ENCODE results near the gene KLK3.

KLK3 gene

DNA sequence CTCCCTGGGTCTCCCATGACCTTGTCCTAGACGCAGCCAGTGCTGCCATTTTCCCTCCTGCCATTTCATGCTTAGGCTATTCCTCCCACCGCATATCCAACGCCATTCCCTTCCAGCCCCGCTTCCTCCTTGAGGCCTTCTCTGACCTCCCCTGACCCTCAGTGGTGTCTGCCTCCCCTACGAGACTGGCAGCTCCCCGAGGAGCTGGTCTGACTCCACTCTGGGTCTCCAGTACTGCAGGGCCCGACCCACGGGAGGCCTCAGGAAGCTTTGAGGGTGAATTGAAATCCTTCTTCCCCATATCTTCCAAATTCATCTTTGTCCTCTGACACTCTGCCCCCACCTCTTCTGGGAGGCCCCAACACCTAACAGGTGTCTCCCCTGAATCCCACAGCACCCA lies 22.0 kb upstream of the KLK3 start:
- DNase-seq = no peak

DNA sequence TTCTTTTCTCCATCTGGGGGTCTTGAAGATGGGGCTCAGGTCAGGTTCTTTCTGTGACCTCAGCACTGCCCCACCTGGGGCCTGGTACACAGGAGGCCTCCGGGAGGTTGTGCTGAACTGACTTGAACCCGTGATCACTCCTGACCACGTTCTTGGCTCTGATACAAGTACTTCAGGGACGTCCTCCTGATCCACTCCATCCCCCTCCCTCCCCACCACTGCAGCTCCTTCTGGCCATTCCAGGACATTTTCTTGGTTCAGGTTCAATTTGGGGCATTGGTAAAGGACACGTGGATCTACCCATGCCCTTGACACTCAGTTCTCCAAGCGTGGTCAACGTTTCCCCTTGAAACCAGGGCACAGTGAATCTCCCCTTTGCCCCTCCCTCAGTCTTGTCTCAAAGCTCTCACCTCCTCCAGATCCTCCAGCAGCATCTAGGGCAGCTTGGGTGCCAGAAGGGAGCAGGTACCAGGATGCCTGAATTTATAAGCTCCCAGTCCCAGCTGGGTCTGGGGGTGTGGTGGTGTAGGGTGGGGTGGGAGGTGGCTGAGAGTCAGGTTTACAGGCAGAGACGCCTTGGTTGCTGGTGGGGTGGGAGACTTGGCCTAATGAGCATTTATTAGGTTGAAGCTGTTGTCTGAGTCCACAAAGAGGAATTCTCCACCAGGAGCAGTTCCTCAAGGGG lies 21.5 kb upstream of the KLK3 start, which contains the start of gene KLK15:
Gene KLK15 (minus strand): TSS at position 458 of the 685 bp plus-strand sequence. CDS start 2,082 bp downstream, outside the sequence.
- no peak for DNase-seq

DNA sequence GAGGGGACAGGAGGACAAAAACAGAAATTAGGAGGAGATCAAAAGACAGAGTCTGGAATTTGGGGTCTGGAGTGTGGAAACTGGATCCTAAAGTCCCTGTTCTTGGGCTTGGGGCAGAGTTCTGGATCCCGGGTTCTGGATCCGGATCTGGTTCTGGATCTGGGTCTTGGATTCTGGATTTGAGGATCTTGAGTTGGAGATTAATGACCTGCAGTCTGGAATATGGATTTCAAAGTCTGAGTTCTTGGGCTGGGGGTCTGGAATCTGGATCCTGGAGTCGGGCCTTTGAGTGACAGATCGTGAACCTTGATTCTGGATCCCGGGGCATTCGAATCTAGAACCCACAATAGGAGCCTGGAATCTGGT lies 20.9 kb upstream of the KLK3 start:
- no peak for DNase-seq

DNA sequence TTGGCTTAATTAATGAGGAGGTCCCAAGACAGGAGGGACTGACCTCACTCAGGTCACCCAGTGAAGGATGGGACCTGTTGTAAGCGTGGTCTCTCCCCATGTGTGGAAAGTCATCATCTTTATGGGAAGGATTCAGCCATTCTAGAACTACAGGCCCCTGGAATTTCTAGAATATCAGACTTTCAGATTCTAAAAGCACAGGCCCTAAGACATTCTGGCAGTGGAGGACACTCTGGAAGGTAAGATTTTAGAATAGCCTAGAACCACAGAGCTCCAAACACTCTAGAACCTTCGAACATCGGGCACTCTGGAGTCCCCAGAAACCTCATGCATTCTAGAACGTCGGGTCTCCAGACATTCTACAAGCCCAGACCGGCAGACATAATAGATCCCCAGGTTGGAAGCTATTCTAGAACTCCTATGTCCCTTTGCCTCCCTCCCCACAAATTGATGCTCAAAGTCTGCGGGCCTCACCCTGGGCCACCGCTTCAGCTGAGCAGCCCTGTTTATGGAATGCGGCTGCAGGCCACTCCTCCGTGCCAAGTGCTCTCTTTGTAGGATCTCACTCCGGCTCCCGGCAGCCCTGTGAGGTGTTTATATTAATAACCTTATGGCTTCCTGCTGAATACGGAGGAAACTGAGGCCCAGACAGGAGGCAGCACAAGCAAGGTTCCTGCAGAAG lies 19.5 kb upstream of the KLK3 start:
- DNase-seq = no peak

DNA sequence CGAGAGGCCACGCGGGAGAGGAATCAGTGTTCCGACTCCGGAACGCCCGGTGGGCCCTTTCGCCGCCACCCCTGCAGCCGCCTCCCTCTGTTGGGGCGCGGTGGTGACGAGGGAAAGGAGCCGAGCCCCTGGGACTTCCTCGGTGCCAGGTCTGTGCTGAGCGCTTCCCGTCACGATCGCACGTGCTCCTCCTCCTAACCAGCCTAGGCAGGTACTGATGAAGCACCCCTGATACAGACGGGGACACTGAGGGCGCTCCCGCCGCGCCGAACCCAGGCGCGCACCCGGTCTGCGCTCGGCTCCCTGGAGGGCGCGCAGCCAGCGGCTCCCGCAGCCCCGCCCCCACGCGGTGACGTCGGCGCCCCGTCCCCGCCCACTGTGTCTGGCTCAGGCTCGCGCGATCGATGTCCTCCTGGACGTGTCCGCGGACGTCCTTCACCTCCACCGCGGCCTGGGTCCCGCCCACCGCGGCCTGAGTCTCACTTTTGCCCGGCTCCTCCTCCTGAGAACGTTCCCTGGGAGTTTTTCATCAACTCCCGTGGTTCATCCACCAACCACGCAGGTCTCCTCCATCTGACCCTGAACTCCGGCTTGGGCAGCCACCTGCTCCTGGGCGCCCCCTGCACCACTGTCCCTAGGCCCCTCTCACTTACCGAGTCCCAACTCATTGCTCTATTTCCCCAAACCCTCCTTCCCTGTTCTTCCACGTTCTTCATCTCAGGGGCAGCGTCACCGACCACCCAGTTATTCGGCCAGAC lies 18.8 kb upstream of the KLK3 start:
- DNase-seq = peak; percentile 41

DNA sequence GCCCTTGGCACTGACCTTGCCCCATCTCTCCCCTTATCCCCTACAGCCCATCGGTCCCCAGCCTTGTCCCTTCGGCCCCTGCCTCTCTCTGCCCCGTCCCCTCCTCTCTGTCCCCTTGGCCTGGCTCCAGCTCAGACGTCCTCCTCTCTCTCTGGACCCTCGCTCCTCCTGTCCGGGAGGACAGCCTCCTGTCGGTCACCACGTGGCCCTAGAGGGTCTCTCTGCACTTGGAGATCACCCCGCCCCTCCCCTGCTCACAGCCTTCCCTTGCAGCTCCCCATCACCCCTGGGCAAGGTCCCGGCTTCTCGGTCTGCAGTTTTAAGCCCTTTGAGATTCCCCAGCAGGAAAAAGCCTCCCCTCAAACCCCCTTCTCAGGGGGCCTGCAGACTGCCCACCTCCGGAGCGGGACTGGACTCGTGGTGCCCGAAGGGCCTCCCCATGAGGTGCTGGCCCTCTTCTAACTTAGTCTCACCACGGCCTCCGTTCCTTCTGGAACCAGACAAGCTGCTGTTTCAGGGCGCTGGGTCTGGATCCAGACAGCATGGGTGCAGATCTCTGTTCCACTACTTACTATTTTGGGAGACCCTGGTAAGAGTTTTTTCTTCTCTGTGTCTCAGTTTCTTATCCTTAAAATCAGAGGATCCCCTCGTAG lies 18.0 kb upstream of the KLK3 start:
- DNase-seq = no peak

DNA sequence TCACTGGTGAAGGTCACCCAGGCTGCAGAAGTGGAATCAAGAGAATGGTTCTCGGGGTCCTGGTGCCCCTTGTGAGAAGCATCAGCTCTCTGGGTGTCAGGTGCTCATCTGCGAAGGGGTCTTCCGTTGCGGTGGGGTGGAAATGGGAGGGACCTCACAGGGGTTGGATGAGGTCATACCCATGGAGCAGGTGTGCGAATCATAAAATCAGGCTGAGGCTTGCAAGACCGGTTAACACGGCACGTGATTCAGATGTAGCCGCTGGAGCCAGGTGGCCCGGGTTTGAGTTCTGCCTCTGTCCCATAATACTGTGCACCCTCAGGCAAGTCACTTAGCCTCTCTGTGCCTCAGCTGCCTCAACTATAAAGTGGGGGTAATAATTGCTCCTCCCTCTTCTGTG lies 17.4 kb upstream of the KLK3 start:
- no peak for DNase-seq

DNA sequence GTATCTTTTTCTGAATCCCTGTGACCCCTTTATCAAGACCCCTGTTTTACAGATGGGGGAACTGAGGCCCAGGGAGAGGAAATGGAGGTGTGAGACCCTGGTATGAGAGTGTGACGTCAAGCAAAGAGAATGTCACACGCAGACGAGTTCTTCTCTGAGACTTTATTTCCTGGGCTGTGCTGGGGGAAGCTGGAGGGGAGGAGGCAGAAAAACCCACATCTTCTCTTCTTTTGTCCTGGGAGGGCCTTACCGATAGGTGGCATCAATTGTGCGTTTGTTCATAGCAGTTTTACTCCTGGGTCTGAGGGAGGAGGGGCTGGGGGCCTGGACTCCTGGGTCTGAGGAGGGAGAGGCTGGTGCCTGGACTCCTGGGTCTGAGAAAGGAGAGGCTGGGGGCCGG lies 16.5 kb upstream of the KLK3 start:
- no peak for DNase-seq

DNA sequence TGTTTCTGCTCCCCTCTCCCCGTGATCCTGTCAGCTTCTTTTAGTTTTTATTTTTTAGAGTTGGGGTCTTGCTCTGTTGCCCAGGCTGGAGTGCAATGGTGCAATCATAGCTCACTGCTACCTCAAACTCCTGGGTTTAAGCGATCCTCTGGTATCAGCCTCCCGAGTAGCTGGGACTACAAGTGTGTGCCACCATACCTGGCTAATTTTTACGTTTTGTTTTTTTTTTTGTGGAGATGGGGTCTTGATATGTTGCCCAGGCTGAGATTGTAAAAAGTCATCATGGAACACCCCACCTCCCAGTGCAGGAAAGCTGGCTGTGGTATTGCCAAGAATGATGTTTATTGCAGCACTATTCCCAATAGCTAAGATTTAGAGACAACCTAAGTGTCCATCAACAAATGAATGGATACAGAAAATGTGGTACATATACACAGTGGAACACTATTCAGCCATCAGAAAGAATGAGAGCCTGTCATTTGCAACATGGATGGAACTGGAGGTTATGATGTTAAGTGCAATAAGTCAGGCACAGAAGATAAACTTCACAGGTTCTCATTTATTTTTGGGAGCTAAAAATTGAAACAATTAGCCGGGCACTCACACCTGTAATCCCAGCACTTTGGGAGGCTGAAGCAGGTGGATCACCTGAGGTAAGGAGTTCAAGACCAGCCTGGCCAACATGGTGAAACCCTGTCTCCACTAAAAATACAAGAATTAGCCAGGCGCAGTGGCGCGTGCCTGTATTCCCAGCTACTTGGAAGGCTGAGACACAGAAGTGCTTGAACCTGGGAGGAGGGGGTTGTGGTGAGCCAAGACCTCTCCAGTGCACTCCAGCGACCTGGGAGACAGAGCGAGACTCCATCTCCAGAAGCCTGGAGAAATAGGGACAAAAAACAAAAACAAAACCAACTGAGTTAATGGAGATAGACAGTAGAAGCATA lies 14.7 kb upstream of the KLK3 start:
- no peak for DNase-seq

DNA sequence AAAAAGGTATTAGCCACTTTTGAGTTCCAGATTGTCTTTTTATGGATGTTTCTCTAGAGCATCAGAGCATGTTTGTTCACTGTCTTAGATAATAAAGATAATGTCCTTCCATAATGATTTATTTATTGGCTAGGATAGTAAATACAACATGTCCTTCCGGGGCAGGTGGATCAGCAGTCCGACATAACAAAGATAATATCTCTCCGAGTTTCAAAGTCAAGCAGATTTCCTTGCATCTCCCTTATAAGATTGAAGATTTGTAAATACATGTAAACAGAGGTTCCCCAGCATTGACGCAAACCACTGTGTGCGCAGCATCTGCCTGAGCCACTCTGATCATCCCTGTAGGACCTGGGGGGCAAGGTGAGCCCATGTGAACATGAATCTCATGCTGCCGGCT lies 12.6 kb upstream of the KLK3 start:
- DNase-seq = no peak

DNA sequence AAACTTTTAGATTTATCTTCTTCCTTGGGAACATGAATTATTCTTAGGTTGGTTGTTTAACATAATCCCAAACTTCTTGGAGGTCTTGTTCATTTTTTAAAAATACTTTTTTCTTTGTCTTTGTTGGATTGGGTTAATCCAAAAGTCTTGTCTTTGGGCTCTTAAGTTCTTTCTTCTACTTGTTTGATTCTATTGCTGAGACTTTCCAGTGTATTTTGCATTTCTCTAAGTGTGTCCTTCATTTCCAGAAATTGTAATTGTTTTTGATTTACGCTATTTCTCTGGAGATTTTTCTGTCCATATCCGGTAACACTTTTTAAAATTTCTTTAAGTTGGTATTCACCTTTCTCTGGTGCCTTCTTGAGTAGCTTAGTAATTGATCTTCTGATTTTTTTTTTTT lies 11.5 kb upstream of the KLK3 start:
- no peak for DNase-seq

DNA sequence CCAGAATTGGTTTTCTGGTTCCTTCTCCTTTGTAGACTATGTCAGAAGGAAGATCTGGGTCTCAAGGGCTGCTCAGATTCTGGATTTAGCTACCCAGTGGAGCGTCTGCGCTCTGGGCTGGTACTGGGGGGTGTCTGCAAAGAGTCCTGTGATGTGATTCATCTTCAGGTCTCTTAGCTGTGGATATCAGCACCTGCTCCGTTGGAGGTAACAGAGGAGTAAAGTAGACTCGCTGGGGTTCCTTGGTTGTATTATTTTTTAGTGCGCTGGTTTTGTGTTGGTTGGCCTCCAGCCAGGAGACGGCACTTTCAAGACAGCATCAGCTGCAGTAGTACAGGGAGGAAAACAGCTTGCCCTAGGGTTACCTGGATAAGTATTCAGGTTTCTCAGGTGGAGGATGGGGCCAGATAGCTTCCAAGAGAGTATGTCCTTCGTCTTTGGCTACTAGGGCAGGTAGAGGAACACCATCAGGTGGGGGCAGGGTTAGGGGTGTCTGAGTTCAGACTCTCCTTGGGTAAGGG lies 11.0 kb upstream of the KLK3 start:
- no peak for DNase-seq

DNA sequence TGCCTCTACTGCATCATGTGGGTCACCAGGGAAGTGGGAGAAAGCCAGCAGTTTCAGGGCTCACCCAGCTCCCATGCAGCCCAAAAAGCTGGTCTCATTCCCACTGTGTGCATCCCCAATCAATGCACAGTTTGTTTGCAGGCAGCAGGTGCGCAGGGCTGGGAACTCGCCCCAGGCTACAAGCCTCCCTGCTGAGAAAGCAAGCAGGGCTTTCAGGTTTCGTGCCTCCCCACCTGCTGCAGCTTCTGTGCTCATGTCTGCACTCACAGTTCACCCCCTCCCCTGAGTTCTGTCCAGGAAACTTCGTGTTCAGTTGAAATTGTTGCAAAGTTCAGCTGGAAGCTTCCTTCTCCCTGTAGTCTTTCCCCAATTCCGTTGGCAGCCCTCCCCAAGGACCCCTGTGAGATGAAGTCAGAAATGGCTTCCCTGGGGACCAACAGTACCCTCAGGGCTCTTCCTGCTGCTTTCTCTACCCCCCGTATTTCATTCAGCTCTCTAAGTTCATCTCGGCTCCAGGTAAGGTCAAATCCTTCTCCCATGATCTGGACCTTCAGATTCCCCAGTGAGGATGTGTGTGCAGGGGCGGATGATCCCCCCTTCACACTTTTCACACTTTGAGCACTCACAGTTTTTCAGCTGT lies 10.3 kb upstream of the KLK3 start:
- DNase-seq = no peak

DNA sequence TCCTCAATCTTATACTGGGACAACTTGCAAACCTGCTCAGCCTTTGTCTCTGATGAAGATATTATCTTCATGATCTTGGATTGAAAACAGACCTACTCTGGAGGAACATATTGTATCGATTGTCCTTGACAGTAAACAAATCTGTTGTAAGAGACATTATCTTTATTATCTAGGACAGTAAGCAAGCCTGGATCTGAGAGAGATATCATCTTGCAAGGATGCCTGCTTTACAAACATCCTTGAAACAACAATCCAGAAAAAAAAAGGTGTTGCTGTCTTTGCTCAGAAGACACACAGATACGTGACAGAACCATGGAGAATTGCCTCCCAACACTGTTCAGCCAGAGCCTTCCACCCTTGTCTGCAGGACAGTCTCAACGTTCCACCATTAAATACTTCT lies 4.0 kb upstream of the KLK3 start:
- DNase-seq = no peak

DNA sequence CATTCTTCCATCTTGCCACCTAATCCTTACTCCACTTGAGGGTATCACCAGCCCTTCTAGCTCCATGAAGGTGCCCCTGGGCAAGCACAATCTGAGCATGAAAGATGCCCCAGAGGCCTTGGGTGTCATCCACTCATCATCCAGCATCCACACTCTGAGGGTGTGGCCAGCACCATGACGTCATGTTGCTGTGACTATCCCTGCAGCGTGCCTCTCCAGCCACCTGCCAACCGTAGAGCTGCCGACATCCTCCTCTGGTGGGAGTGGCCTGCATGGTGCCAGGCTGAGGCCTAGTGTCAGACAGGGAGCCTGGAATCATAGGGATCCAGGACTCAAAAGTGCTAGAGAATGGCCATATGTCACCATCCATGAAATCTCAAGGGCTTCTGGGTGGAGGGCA lies 3.1 kb upstream of the KLK3 start:
- DNase-seq = no peak

DNA sequence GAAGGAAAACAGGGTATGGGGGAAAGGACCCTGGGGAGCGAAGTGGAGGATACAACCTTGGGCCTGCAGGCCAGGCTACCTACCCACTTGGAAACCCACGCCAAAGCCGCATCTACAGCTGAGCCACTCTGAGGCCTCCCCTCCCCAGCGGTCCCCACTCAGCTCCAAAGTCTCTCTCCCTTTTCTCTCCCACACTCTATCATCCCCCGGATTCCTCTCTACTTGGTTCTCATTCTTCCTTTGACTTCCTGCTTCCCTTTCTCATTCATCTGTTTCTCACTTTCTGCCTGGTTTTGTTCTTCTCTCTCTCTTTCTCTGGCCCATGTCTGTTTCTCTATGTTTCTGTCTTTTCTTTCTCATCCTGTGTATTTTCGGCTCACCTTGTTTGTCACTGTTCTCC lies 2.7 kb downstream of the KLK3 start:
- DNase-seq = no peak

DNA sequence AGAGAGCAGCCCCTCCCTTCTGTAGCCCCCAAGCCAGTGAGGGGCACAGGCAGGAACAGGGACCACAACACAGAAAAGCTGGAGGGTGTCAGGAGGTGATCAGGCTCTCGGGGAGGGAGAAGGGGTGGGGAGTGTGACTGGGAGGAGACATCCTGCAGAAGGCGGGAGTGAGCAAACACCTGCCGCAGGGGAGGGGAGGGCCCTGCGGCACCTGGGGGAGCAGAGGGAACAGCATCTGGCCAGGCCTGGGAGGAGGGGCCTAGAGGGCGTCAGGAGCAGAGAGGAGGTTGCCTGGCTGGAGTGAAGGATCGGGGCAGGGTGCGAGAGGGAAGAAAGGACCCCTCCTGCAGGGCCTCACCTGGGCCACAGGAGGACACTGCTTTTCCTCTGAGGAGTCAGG lies 4.2 kb downstream of the KLK3 start:
- DNase-seq = no peak

DNA sequence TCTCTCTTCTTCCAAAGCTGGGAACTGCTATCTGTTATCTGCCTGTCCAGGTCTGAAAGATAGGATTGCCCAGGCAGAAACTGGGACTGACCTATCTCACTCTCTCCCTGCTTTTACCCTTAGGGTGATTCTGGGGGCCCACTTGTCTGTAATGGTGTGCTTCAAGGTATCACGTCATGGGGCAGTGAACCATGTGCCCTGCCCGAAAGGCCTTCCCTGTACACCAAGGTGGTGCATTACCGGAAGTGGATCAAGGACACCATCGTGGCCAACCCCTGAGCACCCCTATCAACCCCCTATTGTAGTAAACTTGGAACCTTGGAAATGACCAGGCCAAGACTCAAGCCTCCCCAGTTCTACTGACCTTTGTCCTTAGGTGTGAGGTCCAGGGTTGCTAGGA lies 5.1 kb downstream of the KLK3 start:
- no peak for DNase-seq

DNA sequence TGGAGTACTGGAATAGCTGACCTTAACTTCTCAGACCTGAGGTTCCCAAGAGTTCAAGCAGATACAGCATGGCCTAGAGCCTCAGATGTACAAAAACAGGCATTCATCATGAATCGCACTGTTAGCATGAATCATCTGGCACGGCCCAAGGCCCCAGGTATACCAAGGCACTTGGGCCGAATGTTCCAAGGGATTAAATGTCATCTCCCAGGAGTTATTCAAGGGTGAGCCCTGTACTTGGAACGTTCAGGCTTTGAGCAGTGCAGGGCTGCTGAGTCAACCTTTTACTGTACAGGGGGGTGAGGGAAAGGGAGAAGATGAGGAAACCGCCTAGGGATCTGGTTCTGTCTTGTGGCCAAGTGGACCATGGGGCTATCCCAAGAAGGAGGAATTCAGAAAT lies 6.3 kb downstream of the KLK3 start:
- no peak for DNase-seq

DNA sequence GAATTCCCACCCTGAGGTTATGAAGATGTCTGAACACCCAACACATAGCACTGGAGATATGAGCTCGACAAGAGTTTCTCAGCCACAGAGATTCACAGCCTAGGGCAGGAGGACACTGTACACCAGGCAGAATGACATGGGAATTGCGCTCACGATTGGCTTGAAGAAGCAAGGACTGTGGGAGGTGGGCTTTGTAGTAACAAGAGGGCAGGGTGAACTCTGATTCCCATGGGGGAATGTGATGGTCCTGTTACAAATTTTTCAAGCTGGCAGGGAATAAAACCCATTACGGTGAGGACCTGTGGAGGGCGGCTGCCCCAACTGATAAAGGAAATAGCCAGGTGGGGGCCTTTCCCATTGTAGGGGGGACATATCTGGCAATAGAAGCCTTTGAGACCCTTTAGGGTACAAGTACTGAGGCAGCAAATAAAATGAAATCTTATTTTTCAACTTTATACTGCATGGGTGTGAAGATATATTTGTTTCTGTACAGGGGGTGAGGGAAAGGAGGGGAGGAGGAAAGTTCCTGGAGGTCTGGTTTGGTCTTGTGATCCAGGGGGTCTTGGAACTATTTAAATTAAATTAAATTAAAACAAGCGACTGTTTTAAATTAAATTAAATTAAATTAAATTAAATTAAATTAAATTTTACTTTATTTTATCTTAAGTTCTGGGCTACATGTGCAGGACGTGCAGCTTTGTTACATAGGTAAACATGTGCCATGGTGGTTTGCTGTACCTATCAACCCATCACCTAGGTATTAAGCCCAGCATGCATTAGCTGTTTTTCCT lies 7.0 kb downstream of the KLK3 start:
- no peak for DNase-seq

DNA sequence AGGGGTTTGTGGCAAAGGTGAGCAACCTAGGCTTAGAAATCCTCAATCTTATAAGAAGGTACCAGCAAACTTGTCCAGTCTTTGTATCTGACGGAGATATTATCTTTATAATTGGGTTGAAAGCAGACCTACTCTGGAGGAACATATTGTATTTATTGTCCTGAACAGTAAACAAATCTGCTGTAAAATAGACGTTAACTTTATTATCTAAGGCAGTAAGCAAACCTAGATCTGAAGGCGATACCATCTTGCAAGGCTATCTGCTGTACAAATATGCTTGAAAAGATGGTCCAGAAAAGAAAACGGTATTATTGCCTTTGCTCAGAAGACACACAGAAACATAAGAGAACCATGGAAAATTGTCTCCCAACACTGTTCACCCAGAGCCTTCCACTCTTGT lies 14.8 kb downstream of the KLK3 start:
- no peak for DNase-seq

All from fibroblast of skin of right quadriceps (primary cell).